HCT116 (cell line): Measurements from ENCODE around the gene KANK3. TPM values are rescaled to one million over a fixed set of nuclear protein-coding genes. Genes with fewer than 3 reads are reported as not detected.
A peak's percentile ranks its signal among the peaks of the same experiment; 100 is the strongest.
"Not testable (repeated sequence)": the region's sequence is repeated elsewhere in the genome, so short reads cannot be mapped to it uniquely, and the experiment has no call there.

Experiments used
- ATAC-seq: fragments of 200-7000 bp; cut with Tn5 transposase; 2 replicates; pipeline ENCODE4 v1.9.1; 2020; ENCODE audit warnings: mild to moderate bottlenecking, moderate library complexity
- BruUV-seq: library from RNA; stranded (reverse); fragments of 400-500 nt; replicated peaks from 2 replicates; lab custom pipeline; 2021; lab: Mats Ljungman, UMichigan
- CTCF ChIA-PET: fragments of 300-600 bp; sonication (Branson Sonifier 250); formaldehyde crosslinking; loops from one replicate; lab custom pipeline; 2021; ENCODE audit warnings: antibody characterized with exemption; lab: Charles Lee
- POLR2A ChIA-PET: fragments of 300-600, 350-600 bp; sonication (Branson Sonifier 250); formaldehyde crosslinking; loops from one replicate; lab custom pipeline; 2021; ENCODE audit warnings: antibody characterized with exemption; lab: Charles Lee
- RAD21 ChIA-PET, 2 experiments: fragments of 300-600 bp; sonication (Branson Sonifier 250); formaldehyde crosslinking; loops; one replicate each; lab custom pipeline; 2023; ENCODE audit warnings: low total read pairs in 2 of 2; ENCODE audit not compliant: uncharacterized antibody in 2 of 2, unreplicated experiment in 2 of 2, low non-redundant PET in 1 of 2; lab: Charles Lee
- DNase-seq: peaks from one replicate; pipeline ENCODE4 v3.0.0-alpha.2; 2010; ENCODE audit warnings: low read depth, low spot score
- H2AFZ ChIP-seq: fragments of 200-600 bp; shearing (Covaris generic), sonication (generic); 2 replicates; pipeline ENCODE4 v1.6.1; 2017; ENCODE audit warnings: low read depth, mixed run types, mixed read lengths, antibody characterized with exemption, low read length; ENCODE audit not compliant: poor library complexity, severe bottlenecking
- H3K27ac ChIP-seq: 2 replicates; pipeline ENCODE4 v1.5.1; 2012; ENCODE audit warnings: low read depth, low read length
- H3K27me3 ChIP-seq: fragments of 200-600 bp; sonication (generic); 2 replicates; pipeline ENCODE4 v1.6.1; 2016; ENCODE audit warnings: mixed run types, low read length, mixed read lengths; ENCODE audit not compliant: insufficient read depth
- H3K36me3 ChIP-seq, 2 experiments: fragments of 200-500 bp in 1 of 2; fragments of 200-600 bp in 1 of 2; sonication (Bioruptor generic) in 1 of 2; sonication (generic) in 1 of 2; 2 replicates each; pipeline versions ENCODE4 v1.5.1 to v1.6.1; 2014 to 2016; ENCODE audit warnings: low read length in 2 of 2, inconsistent platforms in 1 of 2, mixed read lengths in 1 of 2, mixed run types in 1 of 2; ENCODE audit not compliant: insufficient read depth in 2 of 2, control insufficient read depth in 1 of 2
- H3K4me1 ChIP-seq, 2 experiments: fragments of 200-600 bp in 1 of 2; sonication (generic) in 1 of 2; 2 replicates each; pipeline versions ENCODE4 v1.5.1 to v1.6.1; 2012 to 2017; ENCODE audit warnings: low read length in 2 of 2, inconsistent platforms in 1 of 2, mild to moderate bottlenecking in 1 of 2, mixed read lengths in 1 of 2, mixed run types in 1 of 2, moderate library complexity in 1 of 2; ENCODE audit not compliant: insufficient read depth in 2 of 2, control insufficient read depth in 1 of 2
- H3K4me2 ChIP-seq: fragments of 200-600 bp; sonication (generic); 2 replicates; pipeline ENCODE4 v1.6.1; 2017; ENCODE audit warnings: mixed run types, low read length, mixed read lengths
- H3K4me3 ChIP-seq, 2 experiments: fragments of 200-600 bp in 1 of 2; sonication (generic) in 1 of 2; replicated peaks in 1 of 2; 2 replicates each; pipeline ENCODE4 v1.5.1; 2011 to 2016; ENCODE audit warnings: low read length in 2 of 2, control low read depth in 1 of 2, low read depth in 1 of 2, mild to moderate bottlenecking in 1 of 2, mixed read lengths in 1 of 2, mixed run types in 1 of 2
- H3K79me2 ChIP-seq: fragments of 200-600 bp; sonication (generic); 2 replicates; pipeline ENCODE4 v1.6.1; 2017; ENCODE audit warnings: mild to moderate bottlenecking, mixed run types, low read length, moderate library complexity, mixed read lengths; ENCODE audit not compliant: insufficient read depth
- H3K9ac ChIP-seq: fragments of 200-600 bp; sonication (generic); 2 replicates; pipeline ENCODE4 v1.6.1; 2016; ENCODE audit warnings: low read length, mixed read lengths
- H3K9me2 ChIP-seq: fragments of 200-600 bp; sonication (generic), shearing (Covaris generic); 2 replicates; pipeline ENCODE4 v1.6.1; 2017; ENCODE audit warnings: mixed run types, mild to moderate bottlenecking, moderate library complexity; ENCODE audit not compliant: insufficient read depth
- H3K9me3 ChIP-seq, 2 experiments: fragments of 200-500 bp in 1 of 2; fragments of 200-600 bp in 1 of 2; sonication (Bioruptor generic) in 1 of 2; sonication (generic) in 1 of 2; 2 replicates each; pipeline ENCODE4 v1.6.1; 2014 to 2017; ENCODE audit warnings: low read length in 2 of 2, mixed read lengths in 2 of 2, inconsistent platforms in 1 of 2, low read depth in 1 of 2, mild to moderate bottlenecking in 1 of 2, mixed run types in 1 of 2, moderate library complexity in 1 of 2; ENCODE audit not compliant: control insufficient read depth in 1 of 2, insufficient read depth in 1 of 2
- H4K20me1 ChIP-seq: fragments of 200-600 bp; sonication (generic), shearing (Covaris generic); 2 replicates; pipeline ENCODE4 v1.6.1; 2017; ENCODE audit warnings: mixed run types, mild to moderate bottlenecking, moderate library complexity; ENCODE audit not compliant: insufficient read depth
- EZH2phosphoT487 ChIP-seq: fragments of 200-600 bp; IDR thresholded peaks from 2 replicates; pipeline ENCODE4 v1.6.1; 2018; ENCODE audit warnings: antibody characterized with exemption, borderline replicate concordance
- intact Hi-C: fragments of 100-400 bp; cut with micrococcal nuclease; formaldehyde crosslinking; loops from 2 replicates; pipeline ENCODE4 v1.10.0; 2022
- total RNA-seq: library from RNA; stranded (reverse); gene quantifications from one replicate; pipeline ENCODE4 v1.2.1, GENCODE V29; 2021; ENCODE audit not compliant: unreplicated experiment
- TF ChIP-seq, protein P1 (sequence below): IDR thresholded peaks from 2 replicates; pipeline ENCODE4 v1.6.1; 2011; ENCODE audit warnings: mild to moderate bottlenecking, low read length, moderate library complexity; ENCODE audit not compliant: insufficient replicate concordance; ENCODE audit errors: extremely low read depth

KANK3 gene
- total RNA-seq, 1 experiment from 2014 or later: 21.7 TPM

DNA sequence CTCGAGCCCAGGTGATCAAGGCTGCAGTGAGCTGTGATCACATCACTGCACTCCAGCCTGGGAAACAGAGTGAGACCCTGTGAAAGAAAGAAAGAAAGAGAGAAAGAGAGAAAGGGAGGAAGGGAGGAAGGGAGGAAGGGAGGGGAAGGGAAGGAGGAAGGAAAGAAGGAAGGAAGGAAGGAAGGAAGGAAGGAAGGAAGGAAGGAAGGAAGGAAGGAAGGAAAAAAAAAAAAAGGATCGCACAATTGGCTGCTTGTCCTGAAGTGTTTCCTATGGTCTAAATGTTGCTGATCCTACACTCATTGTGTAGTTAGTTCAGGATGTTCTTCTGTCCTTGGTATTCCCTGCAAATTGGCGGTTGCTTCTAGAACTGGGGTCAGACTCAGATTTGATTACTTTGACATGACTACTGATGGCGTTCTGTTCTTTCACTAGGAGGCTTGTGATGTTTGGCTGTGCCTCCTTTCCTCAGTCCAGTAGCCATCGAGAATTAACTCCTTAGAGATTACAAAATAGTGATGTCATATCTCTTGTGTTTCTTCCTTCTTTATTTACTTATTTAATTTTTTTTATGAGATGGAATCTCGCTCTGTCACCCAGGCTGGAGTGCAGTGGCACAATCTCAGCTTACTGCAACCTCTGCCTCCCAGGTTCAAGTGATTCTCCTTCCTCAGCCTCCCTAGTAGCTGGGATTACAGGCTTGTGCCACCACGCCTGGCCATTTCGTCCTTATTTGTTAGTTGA lies 6.7 kb upstream of the KANK3 start:
- H2AFZ ChIP-seq, H3K4me2 ChIP-seq, H3K9me3 ChIP-seq, H3K27me3 ChIP-seq, H3K27ac ChIP-seq, H4K20me1 ChIP-seq, H3K36me3 ChIP-seq, H3K4me3 ChIP-seq, H3K79me2 ChIP-seq, ATAC-seq, H3K9ac ChIP-seq, DNase-seq, CTCF ChIA-PET, POLR2A ChIA-PET, BruUV-seq, H3K9me2 ChIP-seq: not testable (repeated sequence)
- intact Hi-C loops: loop anchor here (5.0 to 10.0 kb wide), 3 partner anchors 62 to 228 kb away; partner anchors contain the start of genes HNRNPM, MARCHF2 and MYO1F
- peaks cover 12 to 23% of the 10 kb centered on the region in 2 experiments for H3K4me1 ChIP-seq
- RAD21 ChIA-PET: interaction anchor here in 1 of 2 experiments (0.7 kb wide), 2 partner anchors 41 to 156 kb away, joined by 4 to 6 read pairs; no protein-coding TSS in a partner anchor

DNA sequence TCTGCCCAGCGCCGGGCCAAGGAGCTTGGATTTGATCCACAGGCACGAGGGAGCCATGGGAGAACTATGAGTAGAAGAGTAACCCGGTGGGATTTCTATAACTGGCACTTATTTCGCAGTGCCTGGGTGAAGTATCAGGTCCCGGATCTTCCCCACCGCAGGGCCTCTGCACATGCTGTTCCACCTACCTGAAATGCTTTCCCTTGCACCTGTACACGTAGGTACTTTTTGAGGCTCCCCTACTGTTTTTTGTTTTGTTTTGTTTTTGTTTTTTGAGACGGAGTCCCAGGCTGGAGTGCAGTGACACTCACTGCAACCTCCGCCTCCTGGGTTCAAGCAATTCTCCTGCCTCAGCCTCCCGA lies 402 bp upstream of the KANK3 start:
- no peak overlapping the region for H2AFZ ChIP-seq
- CTCF ChIA-PET: interaction anchor here (2.3 to 2.6 kb wide), 2 partner anchors 8 to 11 kb away, joined by 12 to 14 read pairs; no protein-coding TSS in a partner anchor
- no peaks in the 10 kb centered on the region for H3K9me3 ChIP-seq
- intact Hi-C loops: no loop called here
- no peaks in the 10 kb centered on the region for H4K20me1 ChIP-seq
- RAD21 ChIA-PET: no interaction called here
- no peaks in the 10 kb centered on the region for H3K79me2 ChIP-seq
- POLR2A ChIA-PET: interaction anchor here (0.7 to 1.6 kb wide), 4 partner anchors 9 to 20 kb away, joined by 3 to 6 read pairs (median 4); partner anchors contain the start of gene ANGPTL4
- peak overlapping the region; percentile 59 to 63 for H3K4me3 ChIP-seq
- H3K9me2 ChIP-seq: no peaks in the 10 kb centered on the region
- H3K4me1 ChIP-seq: peaks cover 14 to 25% of the 10 kb centered on the region in 2 experiments
- peak overlapping the region; percentile 96 for H3K4me2 ChIP-seq
- BruUV-seq: no TSS peak
- H3K9ac ChIP-seq: peak overlapping the region; percentile 67; the same call in 1 of the 2 replicates
- no peaks in the 10 kb centered on the region for H3K36me3 ChIP-seq
- H3K27ac ChIP-seq: no peak overlapping the region
- no peaks in the 10 kb centered on the region for H3K27me3 ChIP-seq
- no peak for DNase-seq
- peak; percentile 31 for ATAC-seq
- TF ChIP-seq, protein P1, sequence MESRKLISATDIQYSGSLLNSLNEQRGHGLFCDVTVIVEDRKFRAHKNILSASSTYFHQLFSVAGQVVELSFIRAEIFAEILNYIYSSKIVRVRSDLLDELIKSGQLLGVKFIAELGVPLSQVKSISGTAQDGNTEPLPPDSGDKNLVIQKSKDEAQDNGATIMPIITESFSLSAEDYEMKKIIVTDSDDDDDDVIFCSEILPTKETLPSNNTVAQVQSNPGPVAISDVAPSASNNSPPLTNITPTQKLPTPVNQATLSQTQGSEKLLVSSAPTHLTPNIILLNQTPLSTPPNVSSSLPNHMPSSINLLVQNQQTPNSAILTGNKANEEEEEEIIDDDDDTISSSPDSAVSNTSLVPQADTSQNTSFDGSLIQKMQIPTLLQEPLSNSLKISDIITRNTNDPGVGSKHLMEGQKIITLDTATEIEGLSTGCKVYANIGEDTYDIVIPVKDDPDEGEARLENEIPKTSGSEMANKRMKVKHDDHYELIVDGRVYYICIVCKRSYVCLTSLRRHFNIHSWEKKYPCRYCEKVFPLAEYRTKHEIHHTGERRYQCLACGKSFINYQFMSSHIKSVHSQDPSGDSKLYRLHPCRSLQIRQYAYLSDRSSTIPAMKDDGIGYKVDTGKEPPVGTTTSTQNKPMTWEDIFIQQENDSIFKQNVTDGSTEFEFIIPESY: no peak
- no peak for TF ChIP-seq EZH2phosphoT487
